Skeletal muscle tissue (tissue), 4 donors: ENCODE data around the gene SLC35A3. TPM values are rescaled to one million over a fixed set of nuclear protein-coding genes. Genes with fewer than 3 reads are reported as not detected.
A peak's percentile ranks its signal among the peaks of the same experiment; 100 is the strongest.

Experiments used
- H3K27ac ChIP-seq: one replicate; pipeline ENCODE4 v1.7.0; 2013; ENCODE audit warnings: mild to moderate bottlenecking, low read depth, low read length, inconsistent platforms
- H3K27me3 ChIP-seq, 3 donors: one replicate each; pipeline ENCODE4 v1.7.0; 2013; ENCODE audit warnings: low read length in 3 of 3; ENCODE audit not compliant: control insufficient read depth in 3 of 3, insufficient read depth in 3 of 3
- H3K36me3 ChIP-seq, 3 donors: one replicate each; pipeline ENCODE4 v1.7.0; 2013; ENCODE audit warnings: low read length in 3 of 3; ENCODE audit not compliant: control insufficient read depth in 3 of 3, insufficient read depth in 3 of 3
- H3K4me1 ChIP-seq, 3 donors: one replicate each; pipeline ENCODE4 v1.7.0; 2013; ENCODE audit warnings: low read length in 3 of 3, mild to moderate bottlenecking in 3 of 3; ENCODE audit not compliant: control insufficient read depth in 3 of 3, insufficient read depth in 3 of 3
- H3K4me3 ChIP-seq, 3 donors: one replicate each; pipeline ENCODE4 v1.7.0; 2013; ENCODE audit warnings: low read length in 3 of 3
- H3K9ac ChIP-seq, 3 donors: one replicate each; pipeline ENCODE4 v1.7.0; 2013; ENCODE audit warnings: low read length in 3 of 3, mild to moderate bottlenecking in 3 of 3, moderate library complexity in 2 of 3, low read depth in 1 of 3
- H3K9me3 ChIP-seq, 3 donors: one replicate each; pipeline ENCODE4 v1.7.0; 2013; ENCODE audit warnings: low read length in 3 of 3; ENCODE audit not compliant: control insufficient read depth in 3 of 3
- total RNA-seq: library from RNA; depleted of rRNA; stranded (reverse); fragments of >200 nt; gene quantifications from one replicate; pipeline ENCODE4 v1.2.3, GENCODE V29; 2014
- donor health status: Osteomylitis.

Gene SLC35A3
- total RNA-seq, 1 donor from 2014 or later = 12.0 TPM

DNA sequence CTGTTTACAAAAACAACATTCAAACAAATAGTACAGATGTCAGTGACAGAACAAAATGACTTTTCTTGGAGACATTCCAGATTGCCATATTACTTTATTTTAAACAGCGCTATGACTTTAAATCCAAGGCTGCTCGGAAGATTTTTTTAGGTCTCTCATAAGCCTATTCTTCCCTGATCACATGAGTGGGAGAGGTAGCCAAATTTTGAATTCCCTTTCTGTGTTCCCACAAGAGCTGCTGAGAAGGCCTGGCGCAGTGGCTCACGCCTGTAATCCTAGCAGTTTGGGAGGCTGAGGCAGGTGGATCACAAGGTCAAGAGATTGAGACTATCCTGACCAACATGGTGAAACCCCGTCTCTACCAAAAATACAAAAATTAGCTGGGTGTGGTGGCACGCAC lies 53.7 kb downstream of the SLC35A3 start:
- no peaks in the 10 kb centered on the region for H3K27me3 ChIP-seq
- no peaks in the 10 kb centered on the region for H3K36me3 ChIP-seq
- H3K9me3 ChIP-seq = no peaks in the 10 kb centered on the region
- H3K4me3 ChIP-seq = no peak overlapping the region
- no peaks in the 10 kb centered on the region for H3K4me1 ChIP-seq
- H3K27ac ChIP-seq = no peak overlapping the region
- no peak overlapping the region for H3K9ac ChIP-seq

DNA sequence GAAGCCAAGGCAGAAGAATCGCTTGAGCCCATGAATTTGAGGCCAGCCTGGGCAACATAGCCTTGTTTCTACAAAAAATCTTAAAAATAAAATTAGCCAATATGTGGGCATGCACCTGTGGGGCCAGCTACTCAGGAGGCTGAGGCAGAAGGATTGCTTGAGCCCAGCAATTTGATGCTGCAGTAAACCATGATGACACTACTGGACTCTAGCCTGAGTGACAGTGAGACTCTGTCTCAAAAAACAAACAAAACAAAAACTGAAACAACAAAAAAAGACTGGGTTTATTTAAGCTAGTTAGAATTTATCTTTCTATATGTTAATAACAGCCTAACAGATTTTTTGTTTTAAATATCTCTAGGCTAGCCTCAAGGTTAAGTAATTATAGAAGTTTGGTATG lies 57.4 kb downstream of the SLC35A3 start:
- Histone ChIP-seq H3K4me3 (no peak overlapping the region), H3K27me3 (no peaks in the 10 kb centered on the region), H3K36me3 (no peaks in the 10 kb centered on the region), H3K4me1 (no peaks in the 10 kb centered on the region), H3K9ac (no peak overlapping the region), H3K9me3 (no peaks in the 10 kb centered on the region), H3K27ac (no peak overlapping the region)

DNA sequence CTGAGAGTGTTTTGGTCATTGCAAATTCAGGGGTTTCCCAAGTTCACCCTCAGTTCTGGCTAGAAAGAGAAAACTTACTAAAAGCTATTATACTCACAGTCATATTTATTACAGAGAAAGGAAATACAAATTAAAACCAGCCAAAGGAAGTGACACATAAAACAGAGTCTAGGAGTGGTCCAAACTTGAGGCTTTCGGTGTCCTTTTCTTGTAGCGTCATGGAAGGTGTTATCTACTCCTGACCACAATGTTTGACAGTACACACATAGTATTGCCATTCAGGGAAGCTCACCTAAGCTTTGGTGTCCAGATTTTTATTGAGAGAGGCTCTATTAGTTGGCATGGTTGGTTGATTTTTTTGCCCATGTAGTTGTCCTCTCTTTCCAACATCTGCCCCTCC lies 59.0 kb downstream of the SLC35A3 start:
- Histone ChIP-seq H3K9me3 (no peaks in the 10 kb centered on the region), H3K4me3 (no peak overlapping the region), H3K36me3 (no peaks in the 10 kb centered on the region), H3K9ac (no peak overlapping the region), H3K4me1 (no peaks in the 10 kb centered on the region), H3K27ac (no peak overlapping the region), H3K27me3 (no peaks in the 10 kb centered on the region)

DNA sequence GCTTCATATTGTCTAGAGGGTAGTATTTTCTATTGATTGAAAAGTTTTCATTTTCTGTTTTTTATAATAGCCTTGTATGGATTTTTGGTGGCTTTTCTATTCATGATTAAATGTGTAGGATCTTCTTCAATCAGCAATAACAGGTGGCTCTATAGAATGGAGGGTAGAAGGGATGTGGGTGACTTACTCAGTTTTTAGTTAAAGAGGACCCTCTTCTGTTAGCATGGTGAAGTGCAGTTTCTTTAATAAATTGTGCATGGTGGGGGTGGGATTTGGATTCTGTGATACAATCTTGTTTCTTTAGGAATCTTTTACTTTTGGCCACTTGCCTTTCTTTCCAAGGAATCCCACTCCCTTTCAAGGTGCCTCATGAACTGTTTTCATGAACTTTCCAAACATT lies 64.7 kb downstream of the SLC35A3 start:
- no peak overlapping the region for H3K9ac ChIP-seq
- H3K27me3 ChIP-seq = no peaks in the 10 kb centered on the region
- no peaks in the 10 kb centered on the region for H3K9me3 ChIP-seq
- no peak overlapping the region for H3K4me3 ChIP-seq
- H3K36me3 ChIP-seq = no peaks in the 10 kb centered on the region
- H3K27ac ChIP-seq = no peak overlapping the region
- peaks cover 7 to 10% (median 10%) of the 10 kb centered on the region in 3 donors for H3K4me1 ChIP-seq

DNA sequence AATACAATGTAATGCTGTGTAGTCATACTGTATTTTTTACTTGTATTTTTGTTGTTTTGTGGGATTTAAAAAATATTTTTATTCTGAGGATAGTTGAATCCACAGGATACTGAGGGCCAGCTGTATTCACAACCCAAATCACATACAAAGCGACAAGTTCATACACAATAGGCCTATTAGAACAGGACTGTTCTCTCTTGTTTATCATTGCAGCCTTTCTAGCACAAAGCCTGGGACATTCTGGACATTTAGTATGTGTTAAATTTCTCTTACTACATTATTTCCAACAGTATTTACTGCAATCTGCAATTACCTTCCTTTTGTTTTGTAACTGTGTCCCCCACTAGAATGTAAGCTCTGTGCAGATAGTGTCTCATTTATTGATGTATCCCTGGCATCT lies 65.4 kb downstream of the SLC35A3 start:
- Histone ChIP-seq H3K27ac (no peak overlapping the region), H3K27me3 (no peaks in the 10 kb centered on the region), H3K4me1 (peaks cover 9 to 17% (median 10%) of the 10 kb centered on the region in 3 donors), H3K9ac (no peak overlapping the region), H3K36me3 (no peaks in the 10 kb centered on the region), H3K9me3 (no peaks in the 10 kb centered on the region), H3K4me3 (no peak overlapping the region)

DNA sequence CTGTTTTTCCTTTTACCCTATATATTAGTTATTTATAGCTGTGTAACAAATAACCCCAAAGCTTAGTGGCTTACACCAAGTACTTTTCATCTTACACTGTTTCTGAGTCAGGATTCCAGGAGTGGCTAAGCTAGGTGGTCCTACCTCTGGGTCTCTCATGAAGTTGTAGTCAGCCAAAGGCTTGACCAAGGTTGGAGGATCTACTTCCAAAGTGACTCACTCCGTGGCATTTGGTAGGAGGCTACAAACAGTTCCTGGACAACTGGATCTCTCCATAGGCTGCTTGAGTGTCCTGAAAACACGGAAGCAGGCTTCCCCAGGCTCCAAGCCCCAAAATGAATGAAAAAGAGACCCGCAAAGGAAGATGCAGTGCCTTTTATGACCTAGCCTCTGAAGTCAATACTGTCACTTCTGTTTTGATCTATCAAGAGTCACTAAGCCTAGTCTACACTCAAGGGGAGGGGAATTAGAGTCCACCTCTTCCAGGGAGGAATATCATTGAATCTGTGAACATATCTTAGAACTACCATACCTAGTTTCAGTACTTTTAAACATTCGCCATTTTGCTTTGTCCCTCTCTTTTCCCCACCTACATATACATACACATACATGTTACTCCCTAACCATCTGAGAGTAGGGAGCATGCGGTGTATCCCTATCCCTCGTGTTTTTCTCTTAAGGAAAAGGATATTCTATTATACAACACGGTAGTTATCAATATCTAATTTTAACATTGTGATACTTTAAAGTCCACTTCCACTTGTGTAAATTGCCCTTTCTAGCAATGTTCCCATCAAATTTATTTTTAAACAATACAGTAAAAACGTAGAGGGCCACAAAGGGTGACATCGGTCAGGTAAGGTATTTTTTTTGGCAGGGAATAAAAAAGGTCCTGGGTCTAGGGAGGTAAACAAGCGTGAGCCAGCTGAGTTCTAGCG lies 67.2 kb downstream of the SLC35A3 start:
- peak overlapping the region; percentile 90 for H3K27ac ChIP-seq
- H3K4me3 ChIP-seq = peak overlapping the region; percentile 90 to 99 (median 92)
- peak overlapping the region; percentile 87 to 96 (median 93) for H3K9ac ChIP-seq
- no peaks in the 10 kb centered on the region for H3K27me3 ChIP-seq
- H3K4me1 ChIP-seq = peaks cover 9 to 23% (median 18%) of the 10 kb centered on the region in 3 donors
- H3K9me3 ChIP-seq = no peaks in the 10 kb centered on the region
- H3K36me3 ChIP-seq = no peaks in the 10 kb centered on the region

DNA sequence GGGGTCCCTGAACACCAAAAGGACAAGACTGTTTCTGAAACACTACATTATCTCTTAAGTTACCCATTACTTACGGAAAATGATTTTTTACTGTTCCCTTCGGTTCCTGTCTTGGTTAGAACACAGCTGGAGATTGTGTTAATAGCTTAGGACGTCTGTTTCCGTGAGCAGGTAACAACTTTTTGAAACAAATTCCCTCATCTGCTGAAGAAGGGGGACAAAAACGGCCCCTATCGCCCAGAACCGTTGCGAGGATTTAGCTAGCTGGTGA lies 67.8 kb downstream of the SLC35A3 start:
- H3K4me3 ChIP-seq = peak overlapping the region; percentile 90 to 99 (median 92)

DNA sequence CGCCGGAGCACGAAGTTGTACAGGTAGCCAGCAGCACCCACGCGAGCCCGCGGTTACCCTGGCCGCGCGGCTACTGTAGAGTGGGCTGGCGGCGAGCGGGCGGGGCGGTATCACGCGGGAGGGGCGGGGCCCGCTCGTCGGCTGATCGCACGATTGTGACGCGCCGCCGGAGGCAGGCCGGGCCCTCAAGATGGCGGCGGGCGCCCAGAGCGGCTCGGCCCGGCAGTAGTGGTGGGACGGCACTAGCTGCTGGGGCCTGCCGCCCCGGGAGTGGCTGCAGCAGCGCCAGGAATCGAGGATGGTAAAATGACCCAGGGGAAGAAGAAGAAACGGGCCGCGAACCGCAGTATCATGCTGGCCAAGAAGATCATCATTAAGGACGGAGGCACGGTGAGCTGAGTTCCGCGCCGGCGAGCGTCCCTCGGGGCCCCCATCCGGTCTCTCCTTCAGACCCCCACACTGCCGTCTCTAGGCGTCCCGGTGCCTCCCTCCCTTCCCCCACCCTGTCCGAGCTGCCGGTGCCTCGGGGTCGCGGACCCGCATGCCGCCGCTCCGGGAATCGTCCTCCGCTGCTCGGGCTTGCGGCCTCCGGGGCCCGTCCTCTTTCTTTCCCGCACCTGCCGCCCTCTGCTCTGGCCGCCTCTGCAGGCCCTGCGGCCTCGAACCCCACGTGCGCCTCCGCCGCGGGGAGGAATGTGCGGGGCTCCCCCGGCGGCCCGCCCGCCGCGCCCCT lies 68.3 kb downstream of the SLC35A3 start:
- Histone ChIP-seq H3K27ac (peak overlapping the region; percentile 90), H3K36me3 (no peaks in the 10 kb centered on the region), H3K9me3 (no peaks in the 10 kb centered on the region), H3K27me3 (no peaks in the 10 kb centered on the region), H3K4me3 (peak overlapping the region; percentile 90 to 99 (median 92)), H3K9ac (peak overlapping the region; percentile 87 to 96 (median 93)), H3K4me1 (peaks cover 9 to 23% (median 18%) of the 10 kb centered on the region in 3 donors)

More for the DNA sequence above, 67.8 kb downstream of the SLC35A3 start:
- Histone ChIP-seq H3K27me3 (no peaks in the 10 kb centered on the region), H3K27ac (peak overlapping the region; percentile 90), H3K9ac (peak overlapping the region; percentile 87 to 96 (median 93)), H3K4me1 (peaks cover 9 to 23% (median 18%) of the 10 kb centered on the region in 3 donors), H3K9me3 (no peaks in the 10 kb centered on the region), H3K36me3 (no peaks in the 10 kb centered on the region)

DNA sequence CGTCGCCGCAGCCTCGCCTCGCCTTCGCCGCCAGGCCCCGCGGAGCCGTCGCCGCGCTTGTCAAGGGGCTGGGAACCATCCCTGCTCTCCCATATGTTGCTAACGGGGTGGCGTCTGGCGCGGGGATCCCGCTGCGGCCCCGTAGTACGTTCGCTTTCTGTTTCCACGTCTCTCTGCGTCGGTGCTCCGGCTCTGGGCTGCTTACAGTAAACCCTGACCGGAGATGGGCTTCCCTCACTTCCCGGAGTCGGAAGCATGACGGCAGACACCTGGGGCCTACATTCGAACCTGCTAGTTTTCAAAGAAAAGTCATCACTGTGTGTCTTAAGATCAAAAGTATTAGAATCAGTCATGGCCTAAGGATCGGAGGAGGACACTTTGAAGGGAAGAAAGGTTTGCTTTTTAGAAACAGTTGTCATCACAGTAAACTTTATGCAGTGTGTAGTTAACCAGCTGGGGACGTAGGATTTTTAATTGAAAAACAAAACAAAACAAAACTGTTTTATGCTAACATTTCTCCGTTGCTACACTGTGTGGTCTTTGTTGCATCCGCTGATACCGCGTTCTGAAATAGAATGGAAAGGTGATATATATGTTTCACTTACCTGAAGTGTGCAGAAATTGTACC lies 69.0 kb downstream of the SLC35A3 start:
- H3K4me1 ChIP-seq = peaks cover 9 to 23% (median 18%) of the 10 kb centered on the region in 3 donors

More for the DNA sequence above, 69.0 kb downstream of the SLC35A3 start:
- H3K27me3 ChIP-seq = no peaks in the 10 kb centered on the region
- no peaks in the 10 kb centered on the region for H3K36me3 ChIP-seq
- peak overlapping the region; percentile 87 to 96 (median 93) for H3K9ac ChIP-seq
- H3K4me3 ChIP-seq = peak overlapping the region; percentile 90 to 99 (median 92)
- peak overlapping the region; percentile 90 for H3K27ac ChIP-seq
- no peaks in the 10 kb centered on the region for H3K9me3 ChIP-seq
